ENCODE measurements around the gene TNPO2.
A peak's percentile ranks its signal among the peaks of the same experiment; 100 is the strongest.

The TNPO2 gene

DNA sequence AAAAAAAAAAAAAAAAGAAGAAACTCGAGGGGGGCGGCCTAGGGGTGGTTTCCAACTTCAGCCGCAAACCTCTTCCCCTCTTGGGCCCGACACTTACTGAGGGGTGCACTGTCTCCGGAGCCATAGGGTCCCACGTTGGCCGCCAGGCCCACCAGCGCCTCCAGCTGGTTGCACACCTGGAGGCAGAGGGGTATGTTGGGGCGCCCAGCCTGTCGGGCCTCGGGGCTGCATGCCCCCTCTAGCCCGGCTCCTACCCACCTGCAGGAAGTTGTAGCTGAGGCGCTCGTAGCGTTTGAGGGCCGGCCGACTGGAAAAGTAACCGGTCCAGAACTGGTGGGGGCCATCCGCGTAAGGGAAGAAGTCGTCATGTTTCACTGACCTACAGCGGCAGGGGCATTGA is 65.8 kb downstream of the TNPO2 start:
- H3K4me2 ChIP-seq (ENCODE audit: insufficient read depth, low read length) = no peak overlapping the region
- no peak overlapping the region for H2AFZ ChIP-seq (ENCODE audit: low read depth, low read length)
- no peaks in the 10 kb centered on the region for H3K79me2 ChIP-seq (ENCODE audit: insufficient read depth, low read length)
- no peaks in the 10 kb centered on the region for H3K9me3 ChIP-seq (ENCODE audit: insufficient read depth, low read length, severe bottlenecking)
- H3K27ac ChIP-seq (ENCODE audit: low read length) = no peak overlapping the region
- H3K9ac ChIP-seq (ENCODE audit: low read depth, low read length) = no peak overlapping the region
- H3K27me3 ChIP-seq (ENCODE audit: insufficient read depth, low read length, poor library complexity) = no peaks in the 10 kb centered on the region
- no peaks in the 10 kb centered on the region for H3K4me1 ChIP-seq (ENCODE audit: insufficient read depth, low read length)
- DNase-seq (no peak), ATAC-seq (ENCODE audit: insufficient read depth, low read depth) (no peak)
- TF ChIP-seq, protein P1, sequence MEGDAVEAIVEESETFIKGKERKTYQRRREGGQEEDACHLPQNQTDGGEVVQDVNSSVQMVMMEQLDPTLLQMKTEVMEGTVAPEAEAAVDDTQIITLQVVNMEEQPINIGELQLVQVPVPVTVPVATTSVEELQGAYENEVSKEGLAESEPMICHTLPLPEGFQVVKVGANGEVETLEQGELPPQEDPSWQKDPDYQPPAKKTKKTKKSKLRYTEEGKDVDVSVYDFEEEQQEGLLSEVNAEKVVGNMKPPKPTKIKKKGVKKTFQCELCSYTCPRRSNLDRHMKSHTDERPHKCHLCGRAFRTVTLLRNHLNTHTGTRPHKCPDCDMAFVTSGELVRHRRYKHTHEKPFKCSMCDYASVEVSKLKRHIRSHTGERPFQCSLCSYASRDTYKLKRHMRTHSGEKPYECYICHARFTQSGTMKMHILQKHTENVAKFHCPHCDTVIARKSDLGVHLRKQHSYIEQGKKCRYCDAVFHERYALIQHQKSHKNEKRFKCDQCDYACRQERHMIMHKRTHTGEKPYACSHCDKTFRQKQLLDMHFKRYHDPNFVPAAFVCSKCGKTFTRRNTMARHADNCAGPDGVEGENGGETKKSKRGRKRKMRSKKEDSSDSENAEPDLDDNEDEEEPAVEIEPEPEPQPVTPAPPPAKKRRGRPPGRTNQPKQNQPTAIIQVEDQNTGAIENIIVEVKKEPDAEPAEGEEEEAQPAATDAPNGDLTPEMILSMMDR (IDR thresholded peaks at IDR 0.05; ENCODE audit: borderline replicate concordance, extremely low read depth, low read length, poor library complexity, severe bottlenecking) = no peak
- peaks cover 54% of the 10 kb centered on the region for H3K36me3 ChIP-seq (ENCODE audit: insufficient read depth, low read length)
- no peak overlapping the region for H3K4me3 ChIP-seq (ENCODE audit: low read depth in 1 of 2, low read length in 2 of 2)
- no peaks in the 10 kb centered on the region; the same call in 1 of the 2 replicates for H4K20me1 ChIP-seq (ENCODE audit: insufficient read depth, low read length)

DNA sequence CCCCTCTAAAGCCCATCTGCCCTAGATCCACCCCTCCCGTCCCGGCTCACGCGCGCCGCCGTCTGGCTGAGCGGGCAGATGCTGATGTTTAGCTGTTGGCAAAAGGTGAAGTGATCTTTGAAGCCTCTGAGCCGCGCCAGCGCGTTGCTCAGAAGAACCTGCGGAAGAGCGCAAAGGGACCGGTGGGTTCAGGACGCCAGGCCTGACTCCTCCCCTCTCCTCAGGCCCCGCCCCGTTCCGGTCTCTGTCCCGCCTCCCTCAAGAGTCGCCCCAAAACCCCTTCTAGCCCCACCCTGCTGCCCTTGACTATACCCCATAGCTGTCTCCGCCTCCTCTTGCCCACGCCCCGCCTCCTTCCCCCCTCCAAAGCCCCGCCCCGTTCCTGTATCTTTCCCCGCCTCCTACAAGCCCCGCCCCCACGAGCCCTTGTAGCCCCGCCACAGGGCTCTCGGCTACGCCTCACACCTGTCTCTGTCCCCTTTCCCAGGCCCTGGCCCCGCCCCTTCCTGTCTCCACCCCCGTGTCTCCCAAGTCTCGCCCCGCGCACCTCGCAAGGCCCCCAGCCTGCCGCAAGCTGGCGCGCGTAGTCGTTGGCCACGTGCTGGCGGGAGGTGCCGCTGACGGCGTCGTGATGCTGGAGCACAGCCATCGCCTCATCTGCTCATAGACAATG is 66.7 kb downstream of the TNPO2 start:
- Histone ChIP-seq H3K4me3 (ENCODE audit: low read depth in 1 of 2, low read length in 2 of 2) (no peak overlapping the region), H3K79me2 (ENCODE audit: insufficient read depth, low read length) (no peaks in the 10 kb centered on the region), H3K9ac (ENCODE audit: low read depth, low read length) (no peak overlapping the region), H4K20me1 (ENCODE audit: insufficient read depth, low read length) (no peaks in the 10 kb centered on the region; the same call in 1 of the 2 replicates), H3K36me3 (ENCODE audit: insufficient read depth, low read length) (peaks cover 49% of the 10 kb centered on the region), H3K4me1 (ENCODE audit: insufficient read depth, low read length) (no peaks in the 10 kb centered on the region), H3K27me3 (ENCODE audit: insufficient read depth, low read length, poor library complexity) (no peaks in the 10 kb centered on the region), H3K27ac (ENCODE audit: low read length) (no peak overlapping the region), H3K4me2 (ENCODE audit: insufficient read depth, low read length) (no peak overlapping the region), H3K9me3 (ENCODE audit: insufficient read depth, low read length, severe bottlenecking) (no peaks in the 10 kb centered on the region), H2AFZ (ENCODE audit: low read depth, low read length) (no peak overlapping the region)
- TF ChIP-seq, protein P1 (IDR thresholded peaks at IDR 0.05; ENCODE audit: borderline replicate concordance, extremely low read depth, low read length, poor library complexity, severe bottlenecking) = no peak
- TF ChIP-seq EZH2 (IDR thresholded peaks at IDR 0.05; ENCODE audit: borderline replicate concordance, low read depth, low read length, severe bottlenecking) = no peak
- DNase-seq = peak; percentile 43
- ATAC-seq (ENCODE audit: insufficient read depth, low read depth) = peak; percentile 50; the same call in 2 of the 3 replicates

GRCh38 chr19:12655546-12655945 is 68.2 kb downstream of the TNPO2 start:
- H3K79me2 ChIP-seq (ENCODE audit: insufficient read depth, low read length) = no peaks in the 10 kb centered on the region
- H3K27me3 ChIP-seq (ENCODE audit: insufficient read depth, low read length, poor library complexity) = no peaks in the 10 kb centered on the region
- ATAC-seq (ENCODE audit: insufficient read depth, low read depth) (no peak), DNase-seq (no peak)
- H3K4me1 ChIP-seq (ENCODE audit: insufficient read depth, low read length) = no peaks in the 10 kb centered on the region
- peaks cover 37% of the 10 kb centered on the region for H3K36me3 ChIP-seq (ENCODE audit: insufficient read depth, low read length)
- TF ChIP-seq, protein P1 (IDR thresholded peaks at IDR 0.05; ENCODE audit: borderline replicate concordance, extremely low read depth, low read length, poor library complexity, severe bottlenecking) = no peak
- TF ChIP-seq EZH2 (IDR thresholded peaks at IDR 0.05; ENCODE audit: borderline replicate concordance, low read depth, low read length, severe bottlenecking) = no peak
- no peak overlapping the region for H2AFZ ChIP-seq (ENCODE audit: low read depth, low read length)
- H3K27ac ChIP-seq (ENCODE audit: low read length) = no peak overlapping the region
- no peak overlapping the region for H3K4me3 ChIP-seq (ENCODE audit: low read depth in 1 of 2, low read length in 2 of 2)
- H3K9ac ChIP-seq (ENCODE audit: low read depth, low read length) = no peak overlapping the region
- H4K20me1 ChIP-seq (ENCODE audit: insufficient read depth, low read length) = no peaks in the 10 kb centered on the region; the same call in 1 of the 2 replicates
- H3K4me2 ChIP-seq (ENCODE audit: insufficient read depth, low read length) = no peak overlapping the region
- no peaks in the 10 kb centered on the region for H3K9me3 ChIP-seq (ENCODE audit: insufficient read depth, low read length, severe bottlenecking)

Measured in DND-41 (cell line).